GM12878 (cell line): ENCODE data around the gene KLHL22. TPM values are rescaled to one million over a fixed set of nuclear protein-coding genes. Genes with fewer than 3 reads are reported as not detected.

Source experiments
- ATAC-seq: fragments of 200-7000 bp; cut with Tn5 transposase; 3 replicates; pipeline ENCODE4 v1.9.1; 2020; ENCODE audit warnings: mild to moderate bottlenecking, moderate library complexity
- BruUV-seq: library from RNA; stranded (reverse); fragments of 400-500 nt; replicated peaks from 2 replicates; lab custom pipeline; 2021; lab: Mats Ljungman, UMichigan
- CTCF ChIA-PET: fragments of 300-600 bp; sonication (Branson Sonifier 250); formaldehyde crosslinking; extraction: SDS; loops from one replicate; lab custom pipeline; 2021; ENCODE audit warnings: inconsistent platforms; lab: Yijun Ruan, JAX
- POLR2A ChIA-PET: fragments of 350-600 bp; formaldehyde crosslinking; extraction: SDS; loops from one replicate; lab custom pipeline; 2021; ENCODE audit warnings: inconsistent platforms; lab: Charles Lee
- RAD21 ChIA-PET: fragments of 300-600 bp; sonication (Branson Sonifier 250); formaldehyde crosslinking; loops from one replicate; lab custom pipeline; 2023; ENCODE audit warnings: antibody characterized with exemption; ENCODE audit not compliant: unreplicated experiment; lab: Charles Lee
- SMC1A ChIA-PET: fragments of 300-600 bp; sonication (Branson Sonifier 250); formaldehyde crosslinking; loops from one replicate; lab custom pipeline; 2023; ENCODE audit not compliant: unreplicated experiment, uncharacterized antibody; lab: Charles Lee
- DNase-seq: peaks from one replicate; pipeline ENCODE4 v3.0.0-alpha.2; 2011; ENCODE audit warnings: low read depth, low spot score
- FAIRE-seq: peaks from 3 replicates; lab custom pipeline; 2011; peaks lifted over from hg19 to GRCh38; lab: Jason Lieb, UNC
- H2AFZ ChIP-seq: 2 replicates; pipeline ENCODE4 v1.6.0; 2011; ENCODE audit warnings: low read depth, low read length, control low read depth; ENCODE audit not compliant: control insufficient read depth
- H3K27ac ChIP-seq: 2 replicates; pipeline ENCODE4 v1.5.1; 2011; ENCODE audit warnings: control low read depth; ENCODE audit not compliant: control insufficient read depth, insufficient read depth
- H3K27me3 ChIP-seq, 2 experiments: replicated peaks in 1 of 2; 2 replicates each; pipeline versions ENCODE4 v1.6.0 to v1.6.1; 2011; ENCODE audit warnings: low read length in 1 of 2; ENCODE audit not compliant: control insufficient read depth in 2 of 2, insufficient read depth in 2 of 2
- H3K36me3 ChIP-seq, 2 experiments: 2 replicates each; pipeline ENCODE4 v1.5.1; 2011; ENCODE audit warnings: low read length in 1 of 2; ENCODE audit not compliant: control insufficient read depth in 2 of 2, insufficient read depth in 2 of 2
- H3K4me1 ChIP-seq: 2 replicates; pipeline ENCODE4 v1.6.1; 2011; ENCODE audit warnings: mild to moderate bottlenecking, low read length, moderate library complexity, mixed read lengths; ENCODE audit not compliant: control insufficient read depth, insufficient read depth
- H3K4me2 ChIP-seq: 2 replicates; pipeline ENCODE4 v1.6.0; 2011; ENCODE audit warnings: control low read depth; ENCODE audit not compliant: control insufficient read depth, insufficient read depth
- H3K4me3 ChIP-seq: fragments of 200-600 bp; sonication (generic); 2 replicates; pipeline ENCODE4 v1.5.1; 2016
- H3K79me2 ChIP-seq: 2 replicates; pipeline ENCODE4 v1.6.0; 2011; ENCODE audit warnings: low read length; ENCODE audit not compliant: control insufficient read depth, insufficient read depth
- H3K9ac ChIP-seq: 2 replicates; pipeline ENCODE4 v1.8.0; 2011; ENCODE audit warnings: low read length, control low read depth, mixed read lengths; ENCODE audit not compliant: control insufficient read depth, insufficient read depth
- H3K9me3 ChIP-seq: replicated peaks from 3 replicates; pipeline ENCODE4 v1.5.1; 2011; ENCODE audit warnings: mild to moderate bottlenecking, low read length; ENCODE audit not compliant: control insufficient read depth, insufficient read depth
- H4K20me1 ChIP-seq: 2 replicates; pipeline ENCODE4 v1.6.0; 2011; ENCODE audit not compliant: control insufficient read depth, insufficient read depth
- BCL11A ChIP-seq: IDR thresholded peaks from 2 replicates; pipeline ENCODE4 v1.6.1; 2011; ENCODE audit warnings: low read depth, low read length
- BRCA1 ChIP-seq: IDR thresholded peaks from 2 replicates; pipeline ENCODE4 v1.6.1; 2011; ENCODE audit warnings: low read depth, low read length, improper control_type of control experiment
- CBFB ChIP-seq: IDR thresholded peaks from 2 replicates; pipeline ENCODE4 v1.6.1; 2016; ENCODE audit warnings: antibody characterized with exemption, low read depth
- E4F1 ChIP-seq: fragments of 450-650 bp; IDR thresholded peaks from 2 replicates; pipeline ENCODE4 v1.6.1; 2018; ENCODE audit warnings: borderline replicate concordance, mild to moderate bottlenecking; ENCODE audit not compliant: partially characterized antibody
- EED ChIP-seq: sonication (generic); IDR thresholded peaks from 2 replicates; pipeline ENCODE4 v1.6.1; 2016; ENCODE audit warnings: antibody characterized with exemption, low read depth
- FOXK2 ChIP-seq: fragments of 450-650 bp; IDR thresholded peaks from 2 replicates; pipeline ENCODE4 v1.6.1; 2017; ENCODE audit warnings: mild to moderate bottlenecking, moderate library complexity
- HDAC2 ChIP-seq: fragments of 200-600 bp; sonication (generic); IDR thresholded peaks from 2 replicates; pipeline ENCODE4 v1.6.1; 2017
- HDGF ChIP-seq: fragments of 450-650 bp; IDR thresholded peaks from 2 replicates; pipeline ENCODE4 v1.6.1; 2016; ENCODE audit warnings: antibody characterized with exemption
- NBN ChIP-seq: fragments of 450-650 bp; IDR thresholded peaks from 2 replicates; pipeline ENCODE4 v1.6.1; 2016
- NR2C2 ChIP-seq: IDR thresholded peaks from 2 replicates; pipeline ENCODE4 v1.6.1; 2011; ENCODE audit warnings: borderline replicate concordance, low read depth; ENCODE audit not compliant: control insufficient read depth, insufficient read length
- RUNX3 ChIP-seq: IDR thresholded peaks from 2 replicates; pipeline ENCODE4 v1.6.1; 2012; ENCODE audit warnings: low read length, inconsistent platforms
- TCF12 ChIP-seq: IDR thresholded peaks from 2 replicates; pipeline ENCODE4 v1.6.1; 2011; ENCODE audit warnings: low read depth, mild to moderate bottlenecking, low read length
- YBX1 ChIP-seq: fragments of 450-650 bp; IDR thresholded peaks from 2 replicates; pipeline ENCODE4 v1.6.1; 2016; ENCODE audit warnings: antibody characterized with exemption
- WGBS: methylation state at CpG from one replicate; pipeline ENCODE4 v1.1.6; 2016; ENCODE audit warnings: low lambda C conversion rate; ENCODE audit not compliant: insufficient replicate concordance, insufficient coverage; ENCODE audit errors: missing lambda C conversion rate; 5-methylcytosine and 5-hydroxymethylcytosine counted together
- in situ Hi-C: fragments of 300-500 bp; cut with MboI; formaldehyde crosslinking; loops from 9 replicates; pipeline ENCODE4 v1.14.3; 2018; ENCODE audit warnings: mixed read lengths
- intact Hi-C: fragments of 100-400 bp; cut with micrococcal nuclease; formaldehyde crosslinking; loops from one replicate; pipeline ENCODE4 v1.14.2; 2022; ENCODE audit not compliant: unreplicated experiment
- polyA plus RNA-seq, 11 experiments: library from polyadenylated mRNA; depleted of rRNA in 4 of 11; unstranded in 6 of 11; stranded (reverse) in 5 of 11; fragments of >200 nt; fragmentation: Nextera tagmentation in 4 of 11; fragmentation: Illumina TruSeq in 1 of 11; extraction: Ambion mirVana in 4 of 11; extraction: Trizol in 1 of 11; gene quantifications; 1 replicate in 1 of 11; 2 replicates in 10 of 11; pipeline versions ENCODE4 v1.2.1 to v1.2.3, GENCODE V29; 2011 to 2016; ENCODE audit warnings: inconsistent platforms in 2 of 11, missing spikeins in 2 of 11, low read depth in 1 of 11
- total RNA-seq, 4 experiments: library from RNA; depleted of rRNA in 3 of 4; stranded (reverse); fragments of >200 nt in 3 of 4; fragmentation: Illumina TruSeq in 1 of 4; extraction: Trizol in 1 of 4; gene quantifications; 2 replicates each; pipeline versions ENCODE4 v1.2.1 to v1.2.3, GENCODE V29; 2013 to 2021
- TF ChIP-seq, protein P1 (sequence below): IDR thresholded peaks from 2 replicates; pipeline ENCODE4 v1.6.1; 2012; ENCODE audit warnings: low read length, inconsistent platforms
- TF ChIP-seq, protein P2 (sequence below): IDR thresholded peaks from 2 replicates; pipeline ENCODE4 v1.6.1; 2011; ENCODE audit warnings: mild to moderate bottlenecking, low read depth, low read length, moderate library complexity; ENCODE audit not compliant: insufficient replicate concordance

KLHL22 gene
- total and polyA plus RNA-seq, 10 of the 15 experiments (the other 5 are each of a cell fraction or from before 2014, with no cell fraction given): 0.06 to 22.1 (median 14.2) TPM

GRCh38 chr22:20419664-20419951 is 76.0 kb downstream of the KLHL22 start (continued):
- TF ChIP-seq, protein P1, sequence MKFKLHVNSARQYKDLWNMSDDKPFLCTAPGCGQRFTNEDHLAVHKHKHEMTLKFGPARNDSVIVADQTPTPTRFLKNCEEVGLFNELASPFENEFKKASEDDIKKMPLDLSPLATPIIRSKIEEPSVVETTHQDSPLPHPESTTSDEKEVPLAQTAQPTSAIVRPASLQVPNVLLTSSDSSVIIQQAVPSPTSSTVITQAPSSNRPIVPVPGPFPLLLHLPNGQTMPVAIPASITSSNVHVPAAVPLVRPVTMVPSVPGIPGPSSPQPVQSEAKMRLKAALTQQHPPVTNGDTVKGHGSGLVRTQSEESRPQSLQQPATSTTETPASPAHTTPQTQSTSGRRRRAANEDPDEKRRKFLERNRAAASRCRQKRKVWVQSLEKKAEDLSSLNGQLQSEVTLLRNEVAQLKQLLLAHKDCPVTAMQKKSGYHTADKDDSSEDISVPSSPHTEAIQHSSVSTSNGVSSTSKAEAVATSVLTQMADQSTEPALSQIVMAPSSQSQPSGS: no peak
- TF ChIP-seq HDAC2 (no peak), CBFB (no peak), RUNX3 (no peak)

DNA sequence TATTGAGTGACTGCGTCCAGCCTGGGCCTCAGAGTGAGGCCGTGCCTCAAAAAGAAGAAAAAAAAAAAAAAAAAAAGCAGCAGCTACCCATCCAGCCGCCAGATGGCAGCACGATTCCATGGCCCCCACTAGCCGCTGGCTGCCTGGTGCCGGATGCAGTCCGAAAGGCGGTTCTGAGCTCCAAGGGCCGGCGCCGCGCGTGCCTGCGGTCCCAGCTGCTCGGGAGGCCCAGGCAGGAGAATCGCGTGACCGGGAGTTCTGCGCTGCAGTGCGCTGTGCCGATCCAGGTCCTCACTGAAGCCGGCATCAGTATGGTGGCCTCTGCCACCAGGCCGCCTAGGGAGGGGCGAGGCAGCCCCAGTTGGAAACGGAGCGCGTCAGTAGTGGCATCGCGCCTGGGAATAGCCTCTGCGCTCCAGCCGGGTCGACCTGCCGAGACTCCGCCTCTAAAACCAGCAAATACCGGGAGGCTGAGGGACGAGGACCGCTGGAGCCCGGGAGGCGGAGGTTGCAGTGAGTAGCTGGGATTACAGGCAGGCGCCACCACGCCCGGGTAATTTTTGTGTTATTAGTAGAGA is 77.3 kb downstream of the KLHL22 start:
- Histone ChIP-seq H3K27ac (no peak overlapping the region), H2AFZ (peak overlapping the region; percentile 82), H3K27me3 (no peaks in the 10 kb centered on the region), H4K20me1 (no peaks in the 10 kb centered on the region), H3K4me2 (peak overlapping the region; percentile 74), H3K9ac (no peak overlapping the region), H3K4me3 (peak overlapping the region; percentile 45; the same call in 1 of the 2 replicates), H3K4me1 (no peaks in the 10 kb centered on the region), H3K79me2 (no peaks in the 10 kb centered on the region), H3K36me3 (no peaks in the 10 kb centered on the region), H3K9me3 (no peaks in the 10 kb centered on the region)
- ChIA-PET CTCF (interaction anchor here (0.6 to 3.3 kb wide), 17 partner anchors 10 to 154 kb away, joined by 3 to 58 read pairs (median 5); partner anchors contain the start of gene ZNF74), POLR2A (interaction anchor here (0.6 kb wide), 2 partner anchors 35 to 498 kb away, joined by 3 read pairs; no protein-coding TSS in a partner anchor), RAD21 (interaction anchor here (0.6 to 3.4 kb wide), 10 partner anchors 11 to 270 kb away, joined by 3 to 42 read pairs (median 3); partner anchors contain the start of genes DGCR6L and MED15), SMC1A (interaction anchor here (1.0 to 4.1 kb wide), 7 partner anchors 11 to 331 kb away, joined by 3 to 20 read pairs (median 3); partner anchors contain the start of gene KLHL22)
- no peak for DNase-seq
- FAIRE-seq: peak; percentile 82
- in situ Hi-C loops: no loop called here
- peak; percentile 84 for ATAC-seq
- no TSS peak for BruUV-seq
- intact Hi-C loops: loop anchor here (1.0 to 10.0 kb wide), 4 partner anchors 38 to 279 kb away; no protein-coding TSS in a partner anchor
- 10% methylated on average over 37 of the region's 42 CpGs for WGBS
- no peak for TF ChIP-seq NBN
- no peak for TF ChIP-seq BCL11A
- TF ChIP-seq, protein P1: no peak
- TF ChIP-seq BRCA1: no peak
- no peak for TF ChIP-seq HDGF
- TF ChIP-seq TCF12: 0 out of 2 replicates have a peak, but pooled peaks have one; percentile 27
- no peak for TF ChIP-seq YBX1
- no peak for TF ChIP-seq FOXK2
- no peak for TF ChIP-seq NR2C2
- TF ChIP-seq E4F1: no peak
- TF ChIP-seq, protein P2, sequence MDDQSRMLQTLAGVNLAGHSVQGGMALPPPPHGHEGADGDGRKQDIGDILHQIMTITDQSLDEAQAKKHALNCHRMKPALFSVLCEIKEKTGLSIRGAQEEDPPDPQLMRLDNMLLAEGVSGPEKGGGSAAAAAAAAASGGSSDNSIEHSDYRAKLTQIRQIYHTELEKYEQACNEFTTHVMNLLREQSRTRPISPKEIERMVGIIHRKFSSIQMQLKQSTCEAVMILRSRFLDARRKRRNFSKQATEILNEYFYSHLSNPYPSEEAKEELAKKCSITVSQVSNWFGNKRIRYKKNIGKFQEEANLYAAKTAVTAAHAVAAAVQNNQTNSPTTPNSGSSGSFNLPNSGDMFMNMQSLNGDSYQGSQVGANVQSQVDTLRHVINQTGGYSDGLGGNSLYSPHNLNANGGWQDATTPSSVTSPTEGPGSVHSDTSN: no peak
- 0 out of 2 replicates have a peak, but pooled peaks have one; percentile 21 for TF ChIP-seq EED
